HL-60 (cell line): ENCODE measurements around the gene LIMA1.

Source experiments
- CTCF ChIP-seq: IDR thresholded peaks from one replicate; pipeline ENCODE4 v1.5.1; 2011; ENCODE audit warnings: low read length, control low read depth, inconsistent platforms; ENCODE audit not compliant: insufficient read depth
- GABPA ChIP-seq: IDR thresholded peaks from 2 replicates; pipeline ENCODE4 v1.6.1; 2012; ENCODE audit warnings: low read depth
- POLR2AphosphoS5 ChIP-seq: IDR thresholded peaks from 2 replicates; pipeline ENCODE4 v1.6.1; 2012; ENCODE audit warnings: low read depth
- REST ChIP-seq: IDR thresholded peaks from 2 replicates; pipeline ENCODE4 v1.6.1; 2012; ENCODE audit warnings: low read depth; ENCODE audit not compliant: insufficient replicate concordance
- SPI1 ChIP-seq: IDR thresholded peaks from 2 replicates; pipeline ENCODE4 v1.6.1; 2012; ENCODE audit warnings: low read depth, mild to moderate bottlenecking, borderline replicate concordance

- TF ChIP-seq CTCF (peak; percentile 14), REST (no peak), POLR2AphosphoS5 (no peak), GABPA (no peak), SPI1 (no peak)
These were observed 31.5 kb upstream of the LIMA1 start for GRCh38 chr12:50314636-50315312.
